Endothelial cell of umbilical vein (primary cell): ENCODE results near the gene DNAJC8.

Experiments
- CTCF ChIP-seq, 2 donors: IDR thresholded peaks; 1 replicate in 1 of 2; 2 replicates in 1 of 2; pipeline ENCODE4 v1.5.1; 2011; ENCODE audit warnings: low read length in 2 of 2, mild to moderate bottlenecking in 2 of 2, moderate library complexity in 2 of 2, control low read depth in 1 of 2, inconsistent platforms in 1 of 2, low read depth in 1 of 2; ENCODE audit not compliant: insufficient read depth in 1 of 2; ENCODE audit errors: extremely low read depth in 1 of 2
- EZH2 ChIP-seq: IDR thresholded peaks from 2 replicates; pipeline ENCODE4 v1.6.1; 2012; ENCODE audit warnings: borderline replicate concordance, low read depth, mild to moderate bottlenecking, moderate library complexity, low read length, inconsistent platforms; ENCODE audit not compliant: severe bottlenecking
- GATA2 ChIP-seq: IDR thresholded peaks from 2 replicates; pipeline ENCODE4 v1.7.0; 2011; ENCODE audit warnings: low read depth, mild to moderate bottlenecking, moderate library complexity, mixed read lengths, low read length; ENCODE audit not compliant: insufficient read length, insufficient read depth
- MAX ChIP-seq: IDR thresholded peaks from 2 replicates; pipeline ENCODE4 v1.6.1; 2011; ENCODE audit not compliant: insufficient read depth, insufficient read length
- MYC ChIP-seq: IDR thresholded peaks from one replicate; pipeline ENCODE4 v1.6.1; 2011; ENCODE audit warnings: mild to moderate bottlenecking, low read depth, low read length
- POLR2A ChIP-seq: IDR thresholded peaks from 2 replicates; pipeline ENCODE4 v1.6.1; 2012; ENCODE audit warnings: low read depth, mild to moderate bottlenecking, control low read depth, low read length
- POLR2AphosphoS5 ChIP-seq: IDR thresholded peaks from 2 replicates; pipeline ENCODE4 v1.6.1; 2012; ENCODE audit warnings: low read depth, mild to moderate bottlenecking, control low read depth, low read length, moderate library complexity; ENCODE audit not compliant: insufficient read depth

- TF ChIP-seq EZH2, result no peak
- TF ChIP-seq CTCF (IDR thresholded peaks at IDR 0.05; ENCODE audit: extremely low read depth in 1 of 2, insufficient read depth in 1 of 2, low read depth in 1 of 2, low read length in 2 of 2), result no peak
- TF ChIP-seq POLR2A, result no peak
- TF ChIP-seq MYC, result no peak
- TF ChIP-seq POLR2AphosphoS5, result no peak
- TF ChIP-seq MAX, result no peak
- TF ChIP-seq GATA2, result no peak
Observed at GRCh38 chr1:28280977-28281381, 48.1 kb upstream of the DNAJC8 start.
